HepG2 (cell line): ENCODE data around the gene MINDY3. TPM values are rescaled to one million over a fixed set of nuclear protein-coding genes. Genes with fewer than 3 reads are reported as not detected.
A peak's percentile ranks its signal among the peaks of the same experiment; 100 is the strongest.
"Not testable (repeated sequence)": the region's sequence is repeated elsewhere in the genome, so short reads cannot be mapped to it uniquely, and the experiment has no call there.

Experiments used
- ATAC-seq: fragments of 200-7000 bp; cut with Tn5 transposase; 3 replicates; pipeline ENCODE4 v1.9.1; 2020; ENCODE audit warnings: mild to moderate bottlenecking, moderate library complexity
- BruUV-seq: library from RNA; stranded (reverse); fragments of 400-500 nt; replicated peaks from 2 replicates; lab custom pipeline; 2021; lab: Mats Ljungman, UMichigan
- CTCF ChIA-PET: fragments of 300-600 bp; formaldehyde crosslinking; extraction: SDS; loops from one replicate; lab custom pipeline; 2021; ENCODE audit warnings: low total read pairs, inconsistent platforms, low intra/inter-chr PET ratio; lab: Yijun Ruan, JAX
- POLR2A ChIA-PET: fragments of 350-600 bp; sonication (Branson Sonifier 250); formaldehyde crosslinking; loops from one replicate; lab custom pipeline; 2020; ENCODE audit warnings: antibody characterized with exemption, inconsistent platforms; lab: Yijun Ruan, JAX
- DNase-seq: peaks from one replicate; pipeline ENCODE4 v3.0.0-alpha.2; 2015; ENCODE audit warnings: low spot score
- FAIRE-seq: peaks from 3 replicates; lab custom pipeline; 2011; peaks lifted over from hg19 to GRCh38; lab: Jason Lieb, UNC
- H2AFZ ChIP-seq: one replicate; pipeline ENCODE4 v1.6.1; 2011; ENCODE audit warnings: low read length, inconsistent platforms
- H3K27ac ChIP-seq: fragments of 300-600 bp; 3 replicates; pipeline ENCODE4 v1.8.0; 2011; ENCODE audit warnings: mixed run types, mild to moderate bottlenecking, mixed read lengths, low read length, inconsistent platforms; ENCODE audit not compliant: insufficient read depth; ENCODE audit errors: extremely low read length
- H3K27me3 ChIP-seq, 2 experiments: fragments of 200-600 bp in 1 of 2; 2 replicates in 1 of 2; 3 replicates in 1 of 2; pipeline versions ENCODE4 v1.6.0 to v1.8.0; 2011; ENCODE audit warnings: low read length in 2 of 2, mild to moderate bottlenecking in 2 of 2, moderate library complexity in 2 of 2, inconsistent platforms in 1 of 2; ENCODE audit not compliant: insufficient read depth in 2 of 2, control insufficient read depth in 1 of 2
- H3K36me3 ChIP-seq, 2 experiments: fragments of 200-600 bp in 1 of 2; replicated peaks in 1 of 2; 2 replicates in 1 of 2; 3 replicates in 1 of 2; pipeline versions ENCODE4 v1.5.1 to v1.8.0; 2011; ENCODE audit warnings: low read length in 2 of 2, inconsistent platforms in 1 of 2; ENCODE audit not compliant: insufficient read depth in 2 of 2, control insufficient read depth in 1 of 2
- H3K4me1 ChIP-seq: 2 replicates; pipeline ENCODE4 v1.5.1; 2012; ENCODE audit warnings: low read length, inconsistent platforms; ENCODE audit not compliant: insufficient read depth
- H3K4me2 ChIP-seq: 2 replicates; pipeline ENCODE4 v1.6.0; 2011; ENCODE audit warnings: low read depth, low read length, inconsistent platforms
- H3K4me3 ChIP-seq, 3 experiments: fragments of 200-600 bp in 1 of 3; sonication (generic), shearing (Covaris generic) in 1 of 3; replicated peaks in 1 of 3; 2 replicates each; pipeline ENCODE4 v1.5.1; 2011 to 2016; ENCODE audit warnings: low read length in 3 of 3, inconsistent platforms in 2 of 3, low read depth in 2 of 3, mild to moderate bottlenecking in 2 of 3, control low read depth in 1 of 3, mixed read lengths in 1 of 3; ENCODE audit not compliant: insufficient read depth in 1 of 3
- H3K79me2 ChIP-seq: one replicate; pipeline ENCODE4 v1.6.1; 2011; ENCODE audit warnings: low read length, inconsistent platforms; ENCODE audit not compliant: insufficient read depth
- H3K9ac ChIP-seq: 2 replicates; pipeline ENCODE4 v1.6.0; 2011; ENCODE audit warnings: mild to moderate bottlenecking, low read depth, low read length, inconsistent platforms; ENCODE audit not compliant: insufficient read depth
- H3K9me3 ChIP-seq: 2 replicates; pipeline ENCODE4 v1.5.1; 2012; ENCODE audit warnings: mild to moderate bottlenecking, low read length
- H4K20me1 ChIP-seq: 2 replicates; pipeline ENCODE4 v1.6.0; 2011; ENCODE audit warnings: inconsistent platforms, mild to moderate bottlenecking, low read length, moderate library complexity; ENCODE audit not compliant: insufficient read depth
- ELF3 ChIP-seq: IDR thresholded peaks from 2 replicates; pipeline ENCODE4 v1.6.1; 2016; ENCODE audit warnings: missing genetic modification reagents, missing compliant biosample characterization
- GABPB1 ChIP-seq: IDR thresholded peaks from 2 replicates; pipeline ENCODE4 v1.6.1; 2016; ENCODE audit warnings: mild to moderate bottlenecking, missing genetic modification reagents, moderate library complexity, missing compliant biosample characterization
- KAT7 ChIP-seq: IDR thresholded peaks from 2 replicates; pipeline ENCODE4 v1.6.1; 2018; ENCODE audit warnings: borderline replicate concordance, missing compliant biosample characterization
- KDM2A ChIP-seq: sonication (generic); formaldehyde crosslinking; IDR thresholded peaks from 2 replicates; pipeline ENCODE4 v1.4.0; 2020; ENCODE audit warnings: low read depth, missing genetic modification reagents, borderline replicate concordance
- NR2F6 ChIP-seq, 2 experiments: IDR thresholded peaks; 2 replicates each; pipeline ENCODE4 v1.6.1; 2016; ENCODE audit warnings: antibody characterized with exemption in 1 of 2, mild to moderate bottlenecking in 1 of 2
- RFXAP ChIP-seq: sonication (generic); formaldehyde crosslinking; IDR thresholded peaks from 2 replicates; pipeline ENCODE4 v1.4.0; 2020; ENCODE audit warnings: missing genetic modification reagents, borderline replicate concordance
- SPEN ChIP-seq: sonication (generic); formaldehyde crosslinking; IDR thresholded peaks from 2 replicates; pipeline ENCODE4 v1.5.1; 2020; ENCODE audit warnings: low read depth, mild to moderate bottlenecking, missing genetic modification reagents
- ZBTB7B ChIP-seq: sonication (generic); formaldehyde crosslinking; IDR thresholded peaks from 2 replicates; pipeline ENCODE4 v1.4.0; 2020; ENCODE audit warnings: missing genetic modification reagents
- ZNF251 ChIP-seq: sonication (generic); formaldehyde crosslinking; IDR thresholded peaks from 2 replicates; pipeline ENCODE4 v1.9.0; 2021; ENCODE audit warnings: mild to moderate bottlenecking, missing genetic modification reagents
- ZNF446 ChIP-seq: sonication (generic); formaldehyde crosslinking; IDR thresholded peaks from 2 replicates; pipeline ENCODE4 v1.5.0; 2020; ENCODE audit warnings: mild to moderate bottlenecking, missing genetic modification reagents
- ZZZ3 ChIP-seq: sonication (generic); formaldehyde crosslinking; IDR thresholded peaks from 2 replicates; pipeline ENCODE4 v1.4.0; 2020; ENCODE audit warnings: missing genetic modification reagents, mild to moderate bottlenecking, borderline replicate concordance
- WGBS: methylation state at CpG from one replicate; pipeline ENCODE4 v1.1.6; 2017; ENCODE audit warnings: low lambda C conversion rate; 5-methylcytosine and 5-hydroxymethylcytosine counted together
- in situ Hi-C: cut with HindIII; loops from 2 replicates; pipeline ENCODE4 v1.10.0; 2017; ENCODE audit warnings: low pct_unique_long_range_greater_than_20kb; ENCODE audit not compliant: extremely low pct_ligation_motif_present
- intact Hi-C: fragments of 100-400 bp; cut with micrococcal nuclease; formaldehyde crosslinking; loops from one replicate; pipeline ENCODE4 v1.10.0; 2022; ENCODE audit not compliant: unreplicated experiment
- polyA plus RNA-seq, 8 experiments: library from polyadenylated mRNA; depleted of rRNA in 3 of 8; stranded (reverse) in 7 of 8; unstranded in 1 of 8; fragments of >200 nt; fragmentation: Illumina TruSeq in 4 of 8; extraction: Trizol in 4 of 8; gene quantifications; 2 replicates each; pipeline versions ENCODE4 v1.2.1 to v1.2.3, GENCODE V29; 2011 to 2016; ENCODE audit warnings: low read depth in 4 of 8, missing spikeins in 1 of 8, mixed read lengths in 1 of 8; ENCODE audit not compliant: insufficient read depth in 1 of 8
- total RNA-seq, 5 experiments: library from RNA; depleted of rRNA; stranded (reverse); fragments of >200 nt; fragmentation: Illumina TruSeq; extraction: Trizol; gene quantifications; 2 replicates each; pipeline ENCODE4 v1.2.3, GENCODE V29; 2016; ENCODE audit warnings: low read depth in 1 of 5
- TF ChIP-seq, protein P1 (sequence below): sonication (generic); formaldehyde crosslinking; IDR thresholded peaks from 2 replicates; pipeline ENCODE4 v1.4.0; 2020; ENCODE audit warnings: missing genetic modification reagents, borderline replicate concordance

The MINDY3 gene
- total and polyA plus RNA-seq, 2 of the 13 experiments (the other 11 are each of a cell fraction or from before 2014, with no cell fraction given), result 6.4 to 17.5 TPM

DNA sequence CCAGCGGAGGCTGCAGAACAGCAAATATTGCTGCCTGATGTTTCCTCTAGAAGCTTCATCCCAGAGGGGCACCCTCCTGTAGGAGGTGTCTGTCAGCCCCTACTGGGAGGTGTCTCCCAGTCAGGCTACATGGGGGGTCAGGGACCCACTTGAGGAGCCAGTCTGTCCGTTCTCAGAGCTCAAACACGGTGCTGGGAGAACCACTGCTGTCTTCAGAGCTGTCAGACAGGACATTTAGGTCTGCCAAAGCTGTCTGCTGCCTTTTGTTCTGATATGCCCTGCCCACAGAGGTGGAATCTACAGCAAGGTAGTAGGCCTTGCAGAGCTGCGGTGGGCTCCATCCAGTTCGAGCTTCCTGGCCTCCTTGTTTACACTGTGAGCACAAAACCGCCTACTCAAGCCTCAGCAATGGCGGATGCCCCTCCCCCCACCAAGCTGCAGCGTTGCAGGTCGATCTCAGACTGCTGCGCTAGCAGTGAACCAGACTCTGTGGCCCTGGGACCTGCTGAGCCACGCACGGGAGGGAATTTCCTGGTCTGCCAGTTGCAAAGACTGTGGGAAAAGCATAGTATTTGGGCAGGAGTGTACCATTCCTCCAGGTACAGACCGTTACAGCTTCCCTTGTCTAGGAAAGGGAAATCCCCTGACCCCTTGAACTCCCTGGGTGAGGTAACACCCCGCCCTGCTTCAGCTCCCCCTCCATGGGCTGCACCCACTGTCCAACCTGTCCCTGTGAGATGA lies 17.7 kb upstream of the MINDY3 start (continued):
- TF ChIP-seq, protein P1, sequence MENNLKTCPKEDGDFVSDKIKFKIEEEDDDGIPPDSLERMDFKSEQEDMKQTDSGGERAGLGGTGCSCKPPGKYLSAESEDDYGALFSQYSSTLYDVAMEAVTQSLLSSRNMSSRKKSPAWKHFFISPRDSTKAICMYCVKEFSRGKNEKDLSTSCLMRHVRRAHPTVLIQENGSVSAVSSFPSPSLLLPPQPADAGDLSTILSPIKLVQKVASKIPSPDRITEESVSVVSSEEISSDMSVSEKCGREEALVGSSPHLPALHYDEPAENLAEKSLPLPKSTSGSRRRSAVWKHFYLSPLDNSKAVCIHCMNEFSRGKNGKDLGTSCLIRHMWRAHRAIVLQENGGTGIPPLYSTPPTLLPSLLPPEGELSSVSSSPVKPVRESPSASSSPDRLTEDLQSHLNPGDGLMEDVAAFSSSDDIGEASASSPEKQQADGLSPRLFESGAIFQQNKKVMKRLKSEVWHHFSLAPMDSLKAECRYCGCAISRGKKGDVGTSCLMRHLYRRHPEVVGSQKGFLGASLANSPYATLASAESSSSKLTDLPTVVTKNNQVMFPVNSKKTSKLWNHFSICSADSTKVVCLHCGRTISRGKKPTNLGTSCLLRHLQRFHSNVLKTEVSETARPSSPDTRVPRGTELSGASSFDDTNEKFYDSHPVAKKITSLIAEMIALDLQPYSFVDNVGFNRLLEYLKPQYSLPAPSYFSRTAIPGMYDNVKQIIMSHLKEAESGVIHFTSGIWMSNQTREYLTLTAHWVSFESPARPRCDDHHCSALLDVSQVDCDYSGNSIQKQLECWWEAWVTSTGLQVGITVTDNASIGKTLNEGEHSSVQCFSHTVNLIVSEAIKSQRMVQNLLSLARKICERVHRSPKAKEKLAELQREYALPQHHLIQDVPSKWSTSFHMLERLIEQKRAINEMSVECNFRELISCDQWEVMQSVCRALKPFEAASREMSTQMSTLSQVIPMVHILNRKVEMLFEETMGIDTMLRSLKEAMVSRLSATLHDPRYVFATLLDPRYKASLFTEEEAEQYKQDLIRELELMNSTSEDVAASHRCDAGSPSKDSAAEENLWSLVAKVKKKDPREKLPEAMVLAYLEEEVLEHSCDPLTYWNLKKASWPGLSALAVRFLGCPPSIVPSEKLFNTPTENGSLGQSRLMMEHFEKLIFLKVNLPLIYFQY (CRISPR knock-in tag), result no peak
- TF ChIP-seq KDM2A (CRISPR knock-in tag), result peak; percentile 59; the same call in 1 of the 2 replicates
- 0 out of 2 replicates have a peak, but pooled peaks have one; percentile 18 for TF ChIP-seq ZZZ3 (CRISPR knock-in tag)
- TF ChIP-seq NR2F6 (IDR thresholded peaks at IDR 0.05), result peak; percentile 59; the same call in 1 of the 2 replicates
- TF ChIP-seq NR2F6 (CRISPR knock-in tag; IDR thresholded peaks at IDR 0.05), result no peak; the same call in 1 of the 2 replicates
- TF ChIP-seq ZNF446, result no peak
- 0 out of 2 replicates have a peak, but pooled peaks have one; percentile 31 for TF ChIP-seq RFXAP (CRISPR knock-in tag)
- TF ChIP-seq KAT7 (CRISPR knock-in tag), result 0 out of 2 replicates have a peak, but pooled peaks have one; percentile 45
- TF ChIP-seq GABPB1, result peak; percentile 59
- TF ChIP-seq ELF3, result peak; percentile 51; the same call in 1 of the 2 replicates
- TF ChIP-seq ZNF251, result no peak
- peak; percentile 56 for TF ChIP-seq SPEN (CRISPR knock-in tag)
- TF ChIP-seq ZBTB7B, result 0 out of 2 replicates have a peak, but pooled peaks have one; percentile 52
- TF ChIP-seq, all 625 proteins: peak for 82

DNA sequence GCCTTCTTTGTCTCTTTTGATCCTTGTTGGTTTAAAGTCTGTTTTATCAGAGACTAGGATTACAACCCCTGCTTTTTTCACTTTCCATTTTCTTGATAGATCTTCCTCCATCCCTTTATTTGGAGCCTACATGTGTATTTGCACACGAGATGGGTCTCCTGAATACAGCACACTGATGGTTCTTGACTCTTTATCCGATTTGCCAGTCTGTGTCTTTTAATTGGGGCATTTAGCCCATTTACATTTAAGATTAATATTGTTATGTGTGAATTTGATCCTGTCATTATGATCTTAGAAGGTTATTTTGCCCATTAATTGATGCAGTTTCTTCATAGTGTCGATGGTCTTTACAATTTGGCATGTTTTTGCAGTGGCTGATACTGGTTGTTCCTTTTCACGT lies 16.0 kb upstream of the MINDY3 start:
- H3K9me3 ChIP-seq, H3K27me3 ChIP-seq, H3K4me2 ChIP-seq, H2AFZ ChIP-seq, H3K9ac ChIP-seq, DNase-seq, BruUV-seq, H3K27ac ChIP-seq, ATAC-seq, H3K79me2 ChIP-seq, POLR2A ChIA-PET, H4K20me1 ChIP-seq, H3K36me3 ChIP-seq, H3K4me3 ChIP-seq, CTCF ChIA-PET, FAIRE-seq: not testable (repeated sequence)
- in situ Hi-C loops (loop anchor here (25.0 kb wide), 2 partner anchors 661 to 911 kb away; no protein-coding TSS in a partner anchor), intact Hi-C loops (loop anchor here (5.0 to 10.0 kb wide), 3 partner anchors 669 to 1556 kb away; partner anchors contain the start of gene RSU1)
- WGBS, result 9% methylated on average over 4 of the region's 4 CpGs
- peaks cover 18% of the 10 kb centered on the region; the same call in 1 of the 2 replicates for H3K4me1 ChIP-seq

- 53% methylated on average over 4 of the region's 4 CpGs for WGBS
- H3K79me2 ChIP-seq, H3K9ac ChIP-seq, H3K4me2 ChIP-seq, BruUV-seq, H3K27me3 ChIP-seq, H3K4me3 ChIP-seq, DNase-seq, POLR2A ChIA-PET, H2AFZ ChIP-seq, H3K4me1 ChIP-seq, H4K20me1 ChIP-seq, ATAC-seq, FAIRE-seq, CTCF ChIA-PET, H3K9me3 ChIP-seq, H3K36me3 ChIP-seq, H3K27ac ChIP-seq: not testable (repeated sequence)
- in situ Hi-C loops (loop anchor here (25.0 kb wide), 1 partner anchor 1365 kb away; the partner anchor contains the start of gene VIM), intact Hi-C loops (loop anchor here (10.0 kb wide), 2 partner anchors 672 to 942 kb away; partner anchors contain the start of gene RSU1)
Observed at GRCh38 chr10:15872645-15873044, 12.3 kb upstream of the MINDY3 start.
